Activated T-helper 1 cell treated with anti-CD3 and anti-CD28 coated beads, Interleukin-12 subunit alpha, Interleukin-12 subunit beta, Interleukin-2, Interleukin-4 antibody, amounts not matched to agents 30 ng/mL and 10 ng/mL and 1 ng/mL, durations not matched to agents 14 hours and 24 hours and 36 hours (primary cell): Measurements from ENCODE around the gene LTBP4. TPM values are rescaled to one million over a fixed set of nuclear protein-coding genes. Genes with fewer than 3 reads are reported as not detected.
"Not testable (repeated sequence)": the region's sequence is repeated elsewhere in the genome, so short reads cannot be mapped to it uniquely, and the experiment has no call there.

ENCODE experiments used
- DNase-seq: peaks from one replicate; pipeline ENCODE4 v3.0.0; 2021; ENCODE audit warnings: low spot score
- H3K27ac Mint-ChIP-seq: one replicate; pipeline ENCODE4 v1.8.0; 2021; ENCODE audit warnings: mild to moderate bottlenecking, mixed read lengths
- H3K27me3 Mint-ChIP-seq: one replicate; pipeline ENCODE4 v1.8.0; 2022; ENCODE audit warnings: mild to moderate bottlenecking, moderate library complexity, mixed read lengths; ENCODE audit not compliant: insufficient read depth
- H3K36me3 Mint-ChIP-seq: one replicate; pipeline ENCODE4 v1.8.0; 2021; ENCODE audit warnings: low read depth, mixed read lengths
- H3K4me1 Mint-ChIP-seq: one replicate; pipeline ENCODE4 v1.8.0; 2021; ENCODE audit warnings: low read depth, mixed read lengths
- H3K4me3 Mint-ChIP-seq: one replicate; pipeline ENCODE4 v1.8.0; 2021; ENCODE audit warnings: mild to moderate bottlenecking, moderate library complexity, mixed read lengths
- H3K9me3 Mint-ChIP-seq: one replicate; pipeline ENCODE4 v1.8.0; 2021; ENCODE audit warnings: mixed read lengths
- intact Hi-C: fragments of 100-400 bp; cut with micrococcal nuclease; formaldehyde crosslinking; loops from one replicate; pipeline ENCODE4 v1.15.1; 2024
- total RNA-seq: library from RNA; stranded (reverse); gene quantifications from 2 replicates; pipeline ENCODE4 v1.2.3, GENCODE V29; 2022

The LTBP4 gene
- total RNA-seq, 1 donor from 2014 or later = 116 TPM

DNA sequence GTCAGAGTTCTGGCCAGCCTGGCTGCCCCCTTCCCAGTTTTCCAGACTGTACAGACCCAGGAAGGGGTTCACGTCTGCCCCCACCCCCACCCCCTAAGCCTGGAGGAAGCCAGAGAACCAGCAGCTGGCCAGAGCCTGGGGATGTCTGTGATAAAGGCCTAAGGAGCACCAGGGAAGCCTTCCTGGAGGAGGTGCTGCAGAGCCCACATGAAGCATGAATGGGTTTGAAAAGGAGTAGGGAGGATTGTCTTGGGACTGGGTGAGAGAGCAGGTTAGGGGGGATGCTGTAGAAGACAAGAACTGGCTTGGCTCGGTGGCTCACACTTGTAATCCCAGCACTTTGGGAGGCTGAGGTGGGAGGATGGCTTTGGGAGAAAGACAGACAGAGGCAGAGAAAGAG is 18.7 kb upstream of the LTBP4 start:
- H3K27ac Mint-ChIP-seq = no peak overlapping the region
- H3K9me3 Mint-ChIP-seq = no peaks in the 10 kb centered on the region
- no peak for DNase-seq
- no peak overlapping the region for H3K4me3 Mint-ChIP-seq
- intact Hi-C loops = no loop called here
- no peaks in the 10 kb centered on the region for H3K27me3 Mint-ChIP-seq
- H3K4me1 Mint-ChIP-seq = peaks cover 29% of the 10 kb centered on the region
- peaks cover 50% of the 10 kb centered on the region for H3K36me3 Mint-ChIP-seq

DNA sequence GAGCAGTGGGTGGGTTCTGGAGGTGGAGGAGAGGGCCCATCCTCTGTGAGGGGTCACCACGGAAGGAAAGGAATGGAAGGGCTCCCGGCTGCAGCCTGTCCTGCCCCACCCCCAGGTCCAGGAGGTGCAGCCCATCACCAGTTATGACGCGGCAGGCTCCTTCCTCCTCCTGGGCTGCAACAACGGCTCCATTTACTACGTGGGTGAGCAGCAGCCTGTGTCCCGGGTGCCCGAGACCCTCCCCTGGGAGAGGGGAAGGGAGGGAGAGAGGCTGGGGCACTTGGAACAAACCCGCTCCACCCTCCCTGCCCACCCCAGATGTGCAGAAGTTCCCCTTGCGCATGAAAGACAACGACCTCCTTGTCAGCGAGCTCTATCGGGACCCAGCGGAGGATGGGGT is 17.9 kb upstream of the LTBP4 start:
- DNase-seq = no peak

DNA sequence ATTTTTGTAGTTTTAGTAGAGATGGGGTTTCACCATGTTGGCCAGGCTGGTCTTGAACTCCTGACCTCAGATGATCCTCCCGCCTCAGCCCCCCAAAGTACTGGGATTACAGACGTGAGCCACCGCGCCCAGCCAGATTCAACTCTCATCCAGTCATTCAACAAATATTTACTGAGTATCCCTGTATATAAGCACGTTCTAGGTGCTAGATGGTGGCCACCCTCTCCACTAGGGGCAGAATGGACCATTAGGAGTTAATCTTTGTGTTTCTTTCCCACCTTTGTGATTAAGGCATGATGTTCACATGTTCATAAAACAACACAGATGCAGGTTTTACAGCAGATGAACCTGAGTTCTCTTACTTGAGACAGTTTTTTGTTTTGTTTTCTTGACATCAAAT is 17.2 kb upstream of the LTBP4 start:
- DNase-seq = no peak
- H3K36me3 Mint-ChIP-seq = peaks cover 54% of the 10 kb centered on the region
- intact Hi-C loops = no loop called here
- no peak overlapping the region for H3K27ac Mint-ChIP-seq
- H3K9me3 Mint-ChIP-seq = no peaks in the 10 kb centered on the region
- H3K27me3 Mint-ChIP-seq = no peaks in the 10 kb centered on the region
- H3K4me3 Mint-ChIP-seq = no peak overlapping the region
- peaks cover 17% of the 10 kb centered on the region for H3K4me1 Mint-ChIP-seq

More for the DNA sequence above, 17.9 kb upstream of the LTBP4 start:
- H3K27ac Mint-ChIP-seq = no peak overlapping the region
- no peaks in the 10 kb centered on the region for H3K27me3 Mint-ChIP-seq
- H3K4me3 Mint-ChIP-seq = no peak overlapping the region
- intact Hi-C loops = no loop called here
- no peaks in the 10 kb centered on the region for H3K9me3 Mint-ChIP-seq
- peaks cover 52% of the 10 kb centered on the region for H3K36me3 Mint-ChIP-seq
- peaks cover 21% of the 10 kb centered on the region for H3K4me1 Mint-ChIP-seq

GRCh38 chr19:40585241-40585981 is 15.8 kb upstream of the LTBP4 start:
- peaks cover 56% of the 10 kb centered on the region for H3K36me3 Mint-ChIP-seq
- no peaks in the 10 kb centered on the region for H3K27me3 Mint-ChIP-seq
- no peaks in the 10 kb centered on the region for H3K9me3 Mint-ChIP-seq
- intact Hi-C loops = no loop called here
- H3K4me1 Mint-ChIP-seq = peaks cover 17% of the 10 kb centered on the region
- H3K27ac Mint-ChIP-seq = peak overlapping the region; percentile 80
- H3K4me3 Mint-ChIP-seq = peak overlapping the region; percentile 59
- DNase-seq = no peak

DNA sequence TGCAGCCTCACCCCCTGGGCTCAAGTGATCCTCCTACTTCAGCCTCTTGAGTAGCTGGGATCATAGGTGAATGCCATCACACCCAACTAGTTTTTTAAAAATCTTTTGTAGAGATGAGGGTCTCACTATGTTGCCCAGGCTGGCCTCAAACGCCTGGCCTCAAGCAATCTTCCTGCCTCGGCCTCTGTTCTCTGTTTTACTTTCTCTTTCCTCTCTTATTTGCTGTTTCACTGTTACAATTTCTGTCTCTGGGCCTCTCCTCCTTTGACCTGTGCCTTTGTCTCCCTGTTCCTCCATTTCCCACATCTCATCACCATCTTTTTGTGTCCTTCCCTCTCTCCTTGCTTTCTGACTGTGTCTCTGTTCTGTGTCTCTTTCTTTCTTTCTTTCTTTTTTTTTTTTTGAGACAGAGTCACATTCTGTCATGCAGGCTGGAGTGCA is 15.2 kb upstream of the LTBP4 start:
- no peak for DNase-seq
- H3K27me3 Mint-ChIP-seq = no peaks in the 10 kb centered on the region
- peak overlapping the region; percentile 59 for H3K4me3 Mint-ChIP-seq
- peaks cover 17% of the 10 kb centered on the region for H3K4me1 Mint-ChIP-seq
- H3K36me3 Mint-ChIP-seq = peaks cover 53% of the 10 kb centered on the region
- H3K27ac Mint-ChIP-seq = peak overlapping the region; percentile 80
- no peaks in the 10 kb centered on the region for H3K9me3 Mint-ChIP-seq
- intact Hi-C loops = no loop called here

DNA sequence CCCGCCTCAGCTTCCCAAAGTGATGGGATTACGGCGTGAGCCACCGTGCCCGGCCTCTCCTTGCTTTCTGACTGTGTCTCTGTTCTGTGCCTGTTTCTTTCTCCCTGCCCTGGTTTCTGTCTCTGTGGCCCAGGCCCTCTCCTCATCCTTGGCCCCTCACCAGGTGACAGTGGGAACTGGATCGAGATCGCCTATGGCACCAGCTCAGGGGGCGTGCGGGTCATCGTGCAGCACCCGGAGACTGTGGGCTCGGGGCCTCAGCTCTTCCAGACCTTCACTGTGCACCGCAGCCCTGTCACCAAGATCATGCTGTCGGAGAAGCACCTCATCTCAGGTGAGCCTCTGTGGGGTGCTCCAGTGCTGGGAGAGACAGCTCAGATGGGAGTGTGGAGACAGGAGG is 14.6 kb upstream of the LTBP4 start:
- Mint-ChIP-seq H3K27me3 (no peaks in the 10 kb centered on the region), H3K27ac (peak overlapping the region; percentile 56), H3K4me1 (peaks cover 17% of the 10 kb centered on the region), H3K4me3 (peak overlapping the region; percentile 45), H3K9me3 (no peaks in the 10 kb centered on the region), H3K36me3 (peaks cover 49% of the 10 kb centered on the region)
- intact Hi-C loops = no loop called here
- DNase-seq = no peak

- no peak for DNase-seq
Measured at GRCh38 chr19:40588110-40588854, 12.9 kb upstream of the LTBP4 start.

DNA sequence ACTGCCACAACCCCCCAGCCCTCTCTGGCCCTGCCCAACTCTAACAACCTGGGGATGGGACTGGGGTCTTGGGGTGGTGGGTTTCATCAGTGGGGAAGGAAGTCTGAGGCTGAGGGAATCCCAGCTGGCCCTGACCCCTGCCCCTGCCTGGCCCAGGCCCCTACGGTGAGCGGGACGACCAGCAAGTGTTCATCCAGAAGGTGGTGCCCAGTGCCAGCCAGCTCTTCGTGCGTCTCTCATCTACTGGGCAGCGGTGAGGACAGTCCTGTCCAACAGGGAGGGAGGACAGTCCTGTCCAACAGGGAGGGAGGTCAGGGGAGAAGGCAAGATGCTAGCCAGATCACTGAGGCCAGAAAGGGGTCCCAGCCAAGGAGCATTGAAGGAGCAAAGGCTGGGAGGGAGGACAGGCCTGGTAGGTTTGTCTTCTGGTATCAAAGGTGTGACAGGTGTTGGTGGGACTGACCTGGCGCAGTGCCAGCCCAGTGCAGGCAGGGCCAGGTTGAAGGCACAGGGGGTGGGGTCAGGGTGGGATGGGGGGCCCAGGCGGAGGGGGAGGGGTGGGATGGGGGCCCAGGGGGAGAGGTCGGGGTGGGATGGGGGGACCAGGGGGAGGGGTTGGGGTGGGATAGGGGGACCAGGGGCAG is 12.1 kb upstream of the LTBP4 start:
- Mint-ChIP-seq H3K27ac (no peak overlapping the region), H3K4me3 (no peak overlapping the region), H3K4me1 (peaks cover 19% of the 10 kb centered on the region), H3K9me3 (no peaks in the 10 kb centered on the region), H3K27me3 (no peaks in the 10 kb centered on the region), H3K36me3 (peaks cover 39% of the 10 kb centered on the region)
- intact Hi-C loops = no loop called here
- DNase-seq = no peak

More at GRCh38 chr19:40588110-40588854, 12.9 kb upstream of the LTBP4 start:
- peaks cover 41% of the 10 kb centered on the region for H3K36me3 Mint-ChIP-seq
- H3K9me3 Mint-ChIP-seq = no peaks in the 10 kb centered on the region
- no peak overlapping the region for H3K4me3 Mint-ChIP-seq
- no peak overlapping the region for H3K27ac Mint-ChIP-seq
- H3K4me1 Mint-ChIP-seq = peaks cover 17% of the 10 kb centered on the region
- intact Hi-C loops = no loop called here
- no peaks in the 10 kb centered on the region for H3K27me3 Mint-ChIP-seq

DNA sequence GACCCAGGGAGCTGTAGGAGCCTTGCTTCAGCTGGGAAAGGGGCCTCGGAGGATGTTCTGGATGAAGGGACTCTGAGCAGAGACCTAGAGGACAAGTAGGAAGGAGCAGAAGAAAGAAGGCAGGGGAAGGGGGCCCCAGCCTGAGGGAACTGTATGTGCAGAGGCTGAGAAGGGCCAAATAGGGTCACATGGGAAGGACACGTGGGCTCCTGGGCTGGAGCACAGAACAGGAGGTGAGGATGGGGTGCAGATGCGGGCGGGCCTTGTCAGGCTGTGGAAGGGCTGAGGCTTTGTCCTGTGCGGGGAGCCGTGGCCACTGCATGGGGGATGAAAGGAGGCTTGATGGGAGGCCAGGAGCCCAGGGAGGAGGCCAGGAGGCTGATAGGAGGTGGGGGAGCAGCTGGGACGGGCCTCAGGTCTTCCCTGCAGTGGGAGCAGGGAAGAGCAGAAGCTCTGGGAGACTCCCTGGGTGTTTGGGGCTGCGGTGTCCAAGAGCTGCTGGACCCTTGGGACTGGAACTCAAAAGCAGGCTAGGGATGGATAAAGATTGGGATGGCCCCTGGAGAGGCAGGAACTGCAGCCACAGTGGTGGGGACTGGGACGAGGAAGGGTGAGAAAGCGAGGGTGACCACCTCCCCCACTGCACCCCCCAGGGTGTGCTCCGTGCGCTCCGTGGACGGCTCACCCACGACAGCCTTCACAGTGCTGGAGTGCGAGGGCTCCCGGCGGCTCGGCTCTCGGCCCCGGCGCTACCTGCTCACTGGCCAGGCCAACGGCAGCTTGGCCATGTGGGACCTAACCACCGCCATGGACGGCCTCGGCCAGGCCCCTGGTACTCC is 11.4 kb upstream of the LTBP4 start:
- H3K4me1 Mint-ChIP-seq = peaks cover 27% of the 10 kb centered on the region
- intact Hi-C loops = no loop called here
- H3K27me3 Mint-ChIP-seq = peaks cover under 1% of the 10 kb centered on the region
- H3K27ac Mint-ChIP-seq = no peak overlapping the region
- H3K4me3 Mint-ChIP-seq = no peak overlapping the region
- DNase-seq = no peak
- no peaks in the 10 kb centered on the region for H3K9me3 Mint-ChIP-seq
- peaks cover 32% of the 10 kb centered on the region for H3K36me3 Mint-ChIP-seq

- Mint-ChIP-seq H3K36me3 (peaks cover 29% of the 10 kb centered on the region), H3K9me3 (no peaks in the 10 kb centered on the region), H3K4me3 (no peak overlapping the region), H3K27ac (no peak overlapping the region), H3K4me1 (peaks cover 27% of the 10 kb centered on the region), H3K27me3 (peaks cover 3% of the 10 kb centered on the region)
- DNase-seq = no peak
- intact Hi-C loops = no loop called here
Measured at GRCh38 chr19:40590464-40591265, 10.5 kb upstream of the LTBP4 start.

DNA sequence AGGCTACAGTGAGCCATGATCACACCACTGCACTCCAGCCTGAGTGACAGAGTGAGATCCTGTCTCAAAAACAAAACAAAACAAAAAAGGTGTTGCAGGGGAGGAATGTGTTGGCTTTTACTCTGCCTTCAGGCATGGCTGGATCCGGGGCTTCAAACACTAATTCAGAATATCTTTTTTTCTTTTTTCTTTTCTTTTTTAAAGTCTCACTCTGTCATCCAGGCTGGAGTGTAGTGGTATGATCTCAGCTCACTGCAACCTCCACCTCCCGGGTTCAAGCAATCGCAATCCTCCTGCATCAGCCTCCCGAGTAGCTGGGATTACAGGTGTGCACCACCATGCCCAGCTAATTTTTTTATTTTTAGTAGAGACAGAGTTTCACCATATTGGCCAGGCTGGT is 9.4 kb upstream of the LTBP4 start:
- Mint-ChIP-seq H3K27me3 (peaks cover 11% of the 10 kb centered on the region), H3K36me3 (peaks cover 19% of the 10 kb centered on the region), H3K4me1 (peaks cover 17% of the 10 kb centered on the region)
- H3K27ac Mint-ChIP-seq, H3K9me3 Mint-ChIP-seq, intact Hi-C loops, H3K4me3 Mint-ChIP-seq, DNase-seq: not testable (repeated sequence)

DNA sequence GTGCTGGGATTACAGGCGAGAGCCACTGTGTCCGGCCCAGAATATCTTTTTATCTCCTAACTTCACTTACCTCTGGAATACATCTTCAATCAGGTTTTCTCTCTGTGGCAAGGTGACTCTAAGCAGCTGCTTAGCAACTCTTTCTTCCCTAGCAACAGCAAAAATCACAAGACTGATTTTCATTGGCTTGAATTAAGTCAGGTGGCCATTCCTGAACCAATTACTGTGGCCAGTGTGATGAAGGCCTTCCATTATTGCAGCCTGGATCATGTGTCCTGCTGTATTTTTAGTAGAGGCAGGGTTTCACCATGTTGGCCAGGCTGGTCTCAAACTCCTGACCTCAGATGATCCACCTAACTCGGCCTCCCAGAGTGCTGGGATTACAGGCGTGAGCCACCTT is 9.0 kb upstream of the LTBP4 start:
- intact Hi-C loops = no loop called here
- Mint-ChIP-seq H3K27me3 (peaks cover 13% of the 10 kb centered on the region), H3K4me1 (peaks cover 12% of the 10 kb centered on the region), H3K9me3 (no peaks in the 10 kb centered on the region), H3K27ac (no peak overlapping the region), H3K4me3 (no peak overlapping the region), H3K36me3 (peaks cover 14% of the 10 kb centered on the region)
- no peak for DNase-seq
